OCI-LY1 (cell line): ENCODE results near the gene DUSP3.

Source experiments
- EZH2 ChIP-seq: fragments of 200-600 bp; sonication (generic), shearing (Covaris generic); IDR thresholded peaks from 2 replicates; pipeline ENCODE4 v1.8.0; 2017; ENCODE audit warnings: borderline replicate concordance, mixed run types, mild to moderate bottlenecking, antibody characterized with exemption, low read length, moderate library complexity, mixed read lengths
- TF ChIP-seq, protein P1 (sequence below): fragments of 200-600 bp; sonication (generic), shearing (Covaris generic); IDR thresholded peaks from 2 replicates; pipeline ENCODE4 v1.5.1; 2017; ENCODE audit warnings: mild to moderate bottlenecking, antibody characterized with exemption, low read length, moderate library complexity, mixed read lengths

DNA sequence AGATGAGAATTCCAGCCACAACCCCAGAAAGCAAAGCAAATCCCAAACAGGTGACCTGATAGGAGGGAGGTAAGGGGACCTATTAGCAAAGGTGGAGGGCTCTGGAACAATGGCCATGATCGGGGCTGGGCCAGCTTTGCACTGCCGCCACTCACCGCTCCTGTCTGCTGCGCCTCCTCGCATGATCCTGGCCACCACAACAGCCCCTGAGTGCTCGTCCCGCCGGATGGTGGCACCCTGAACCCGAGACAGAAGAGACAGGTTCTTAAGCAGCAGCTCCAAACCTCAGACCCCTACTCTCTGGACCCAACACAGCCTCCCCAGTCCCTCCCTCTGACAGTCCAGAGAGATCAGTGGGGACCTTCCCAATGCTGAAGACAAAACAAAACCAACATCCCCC lies 48.8 kb upstream of the DUSP3 start:
- TF ChIP-seq, protein P1, sequence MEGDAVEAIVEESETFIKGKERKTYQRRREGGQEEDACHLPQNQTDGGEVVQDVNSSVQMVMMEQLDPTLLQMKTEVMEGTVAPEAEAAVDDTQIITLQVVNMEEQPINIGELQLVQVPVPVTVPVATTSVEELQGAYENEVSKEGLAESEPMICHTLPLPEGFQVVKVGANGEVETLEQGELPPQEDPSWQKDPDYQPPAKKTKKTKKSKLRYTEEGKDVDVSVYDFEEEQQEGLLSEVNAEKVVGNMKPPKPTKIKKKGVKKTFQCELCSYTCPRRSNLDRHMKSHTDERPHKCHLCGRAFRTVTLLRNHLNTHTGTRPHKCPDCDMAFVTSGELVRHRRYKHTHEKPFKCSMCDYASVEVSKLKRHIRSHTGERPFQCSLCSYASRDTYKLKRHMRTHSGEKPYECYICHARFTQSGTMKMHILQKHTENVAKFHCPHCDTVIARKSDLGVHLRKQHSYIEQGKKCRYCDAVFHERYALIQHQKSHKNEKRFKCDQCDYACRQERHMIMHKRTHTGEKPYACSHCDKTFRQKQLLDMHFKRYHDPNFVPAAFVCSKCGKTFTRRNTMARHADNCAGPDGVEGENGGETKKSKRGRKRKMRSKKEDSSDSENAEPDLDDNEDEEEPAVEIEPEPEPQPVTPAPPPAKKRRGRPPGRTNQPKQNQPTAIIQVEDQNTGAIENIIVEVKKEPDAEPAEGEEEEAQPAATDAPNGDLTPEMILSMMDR = no peak
- TF ChIP-seq EZH2 = no peak
